Transverse colon (tissue), 4 donors: ENCODE data around the gene SERAC1.

Experiments used
- EP300 ChIP-seq: sonication (generic); formaldehyde crosslinking; IDR thresholded peaks from one replicate; pipeline ENCODE4 v1.6.1; 2017; ENCODE audit warnings: antibody characterized with exemption, low read depth
- POLR2AphosphoS5 ChIP-seq, 3 donors: sonication (generic); formaldehyde crosslinking; IDR thresholded peaks; one replicate each; pipeline ENCODE4 v1.6.1; 2016; ENCODE audit warnings: antibody characterized with exemption in 3 of 3
- TF ChIP-seq, protein P1 (sequence below), 5 experiments: fragments of 200-600 bp in 3 of 5; fragments of 450-650 bp in 2 of 5; sonication (generic) in 3 of 5; IDR thresholded peaks; 1 replicate in 2 of 5; 2 replicates in 3 of 5; pipeline ENCODE4 v1.5.1; 2016 to 2017; ENCODE audit warnings: antibody characterized with exemption in 5 of 5, inconsistent platforms in 3 of 5, mild to moderate bottlenecking in 2 of 5, moderate library complexity in 1 of 5

DNA sequence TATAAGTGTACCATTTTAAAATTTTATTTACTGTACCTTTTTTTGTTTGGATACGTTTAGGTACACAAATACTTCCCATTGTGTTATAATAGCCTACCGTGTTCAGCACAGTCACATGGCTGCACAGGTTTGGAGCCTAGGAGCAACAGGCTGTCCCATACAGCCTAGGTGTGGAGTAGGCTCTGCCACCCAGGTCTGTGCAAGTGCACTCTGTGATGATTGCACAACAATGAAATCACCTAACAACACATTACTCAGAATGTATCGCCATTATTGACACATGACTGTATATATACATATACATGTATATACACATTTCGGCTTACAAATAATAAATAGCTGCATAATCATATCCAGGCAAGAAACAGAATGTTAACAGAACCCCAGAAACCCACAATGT, 15.4 kb downstream of the SERAC1 start:
- TF ChIP-seq, protein P1, sequence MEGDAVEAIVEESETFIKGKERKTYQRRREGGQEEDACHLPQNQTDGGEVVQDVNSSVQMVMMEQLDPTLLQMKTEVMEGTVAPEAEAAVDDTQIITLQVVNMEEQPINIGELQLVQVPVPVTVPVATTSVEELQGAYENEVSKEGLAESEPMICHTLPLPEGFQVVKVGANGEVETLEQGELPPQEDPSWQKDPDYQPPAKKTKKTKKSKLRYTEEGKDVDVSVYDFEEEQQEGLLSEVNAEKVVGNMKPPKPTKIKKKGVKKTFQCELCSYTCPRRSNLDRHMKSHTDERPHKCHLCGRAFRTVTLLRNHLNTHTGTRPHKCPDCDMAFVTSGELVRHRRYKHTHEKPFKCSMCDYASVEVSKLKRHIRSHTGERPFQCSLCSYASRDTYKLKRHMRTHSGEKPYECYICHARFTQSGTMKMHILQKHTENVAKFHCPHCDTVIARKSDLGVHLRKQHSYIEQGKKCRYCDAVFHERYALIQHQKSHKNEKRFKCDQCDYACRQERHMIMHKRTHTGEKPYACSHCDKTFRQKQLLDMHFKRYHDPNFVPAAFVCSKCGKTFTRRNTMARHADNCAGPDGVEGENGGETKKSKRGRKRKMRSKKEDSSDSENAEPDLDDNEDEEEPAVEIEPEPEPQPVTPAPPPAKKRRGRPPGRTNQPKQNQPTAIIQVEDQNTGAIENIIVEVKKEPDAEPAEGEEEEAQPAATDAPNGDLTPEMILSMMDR (IDR thresholded peaks at IDR 0.05), result no peak
- TF ChIP-seq EP300, result no peak
- no peak for TF ChIP-seq POLR2AphosphoS5 (IDR thresholded peaks at IDR 0.05)
